GM23338 (cell line): ENCODE measurements around the gene PAX6. TPM values are rescaled to one million over a fixed set of nuclear protein-coding genes. Genes with fewer than 3 reads are reported as not detected.

Source experiments
- ATAC-seq: fragments of 200-7000 bp; cut with Tn5 transposase; 3 replicates; pipeline ENCODE4 v1.9.1; 2020
- DNase-seq: peaks from one replicate; pipeline ENCODE4 v3.0.0-alpha.2; 2015; ENCODE audit warnings: low spot score
- H2AFZ ChIP-seq: fragments of 200-600 bp; sonication (generic); 2 replicates; pipeline ENCODE4 v1.8.0; 2016; ENCODE audit warnings: antibody characterized with exemption, mild to moderate bottlenecking, moderate library complexity
- H3F3A ChIP-seq: fragments of 200-600 bp; sonication (generic); replicated peaks from 2 replicates; pipeline ENCODE4 v1.8.0; 2017; ENCODE audit warnings: antibody characterized with exemption, mixed run types, low read depth
- H3K27ac ChIP-seq: fragments of 200-600 bp; sonication (generic); 2 replicates; pipeline ENCODE4 v1.6.1; 2016; ENCODE audit warnings: low read depth
- H3K27me3 ChIP-seq: fragments of 200-600 bp; sonication (generic); 2 replicates; pipeline ENCODE4 v1.8.0; 2016; ENCODE audit warnings: mild to moderate bottlenecking, mixed run types, moderate library complexity; ENCODE audit not compliant: insufficient read depth
- H3K36me3 ChIP-seq: fragments of 200-600 bp; sonication (generic); 2 replicates; pipeline ENCODE4 v1.8.0; 2016; ENCODE audit warnings: mild to moderate bottlenecking; ENCODE audit not compliant: insufficient read depth
- H3K4me1 ChIP-seq: fragments of 200-600 bp; sonication (generic); 2 replicates; pipeline ENCODE4 v1.8.0; 2016; ENCODE audit warnings: mild to moderate bottlenecking, moderate library complexity; ENCODE audit not compliant: insufficient read depth
- H3K4me2 ChIP-seq: fragments of 200-600 bp; sonication (generic); 2 replicates; pipeline ENCODE4 v1.7.1; 2017; ENCODE audit warnings: mixed run types
- H3K4me3 ChIP-seq: fragments of 200-600 bp; sonication (generic); 2 replicates; pipeline ENCODE4 v1.6.1; 2016; ENCODE audit warnings: mixed run types
- H3K79me2 ChIP-seq: fragments of 200-600 bp; sonication (generic); replicated peaks from 2 replicates; pipeline ENCODE4 v1.8.0; 2017; ENCODE audit warnings: mild to moderate bottlenecking; ENCODE audit not compliant: insufficient read depth
- H3K9me2 ChIP-seq: fragments of 200-600 bp; sonication (generic); 2 replicates; pipeline ENCODE4 v1.8.0; 2017; ENCODE audit not compliant: insufficient read depth
- H4K20me1 ChIP-seq: fragments of 200-600 bp; sonication (generic); replicated peaks from 2 replicates; pipeline ENCODE4 v1.8.0; 2017; ENCODE audit warnings: mild to moderate bottlenecking; ENCODE audit not compliant: insufficient read depth
- H3K27ac Mint-ChIP-seq: 2 replicates; pipeline ENCODE4 v1.8.0; 2020; ENCODE audit warnings: inconsistent platforms, mild to moderate bottlenecking, moderate library complexity, mixed read lengths
- H3K27me3 Mint-ChIP-seq: 3 replicates; pipeline ENCODE4 v1.8.0; 2022; ENCODE audit warnings: low read depth, mild to moderate bottlenecking, moderate library complexity, mixed read lengths, inconsistent platforms; ENCODE audit not compliant: insufficient read depth, poor library complexity
- H3K36me3 Mint-ChIP-seq: 3 replicates; pipeline ENCODE4 v1.8.0; 2021; ENCODE audit warnings: low read depth, mild to moderate bottlenecking, inconsistent platforms, moderate library complexity, mixed read lengths
- H3K4me1 Mint-ChIP-seq: 3 replicates; pipeline ENCODE4 v1.8.0; 2020; ENCODE audit warnings: mild to moderate bottlenecking, inconsistent platforms, mixed read lengths
- H3K4me3 Mint-ChIP-seq: 3 replicates; pipeline ENCODE4 v1.8.0; 2021; ENCODE audit warnings: moderate library complexity, mild to moderate bottlenecking, inconsistent platforms, mixed read lengths
- H3K9me3 Mint-ChIP-seq: 3 replicates; pipeline ENCODE4 v1.8.0; 2020; ENCODE audit warnings: moderate library complexity, mild to moderate bottlenecking, inconsistent platforms, mixed read lengths
- EZH2phosphoT487 ChIP-seq: fragments of 200-600 bp; sonication (generic); IDR thresholded peaks from one replicate; pipeline ENCODE4 v1.8.1; 2018; ENCODE audit warnings: antibody characterized with exemption; ENCODE audit not compliant: unreplicated experiment
- ZNF462 ChIP-seq: fragments of 250-450 bp; sonication (Bioruptor Pico); IDR thresholded peaks from 2 replicates; pipeline ENCODE4 v1.5.0; 2020; ENCODE audit warnings: mild to moderate bottlenecking, moderate library complexity
- polyA plus RNA-seq: library from polyadenylated mRNA; unstranded; fragments of >200 nt; fragmentation: Nextera tagmentation; extraction: Ambion mirVana; gene quantifications from 2 replicates; pipeline ENCODE4 v1.2.1, GENCODE V29; 2016
- total RNA-seq: library from RNA; depleted of rRNA; stranded (reverse); fragments of >200 nt; shearing (Covaris generic); gene quantifications from 2 replicates; pipeline ENCODE4 v1.2.3, GENCODE V29; 2014
- TF ChIP-seq, protein P1 (sequence below): IDR thresholded peaks from one replicate; pipeline ENCODE4 v1.6.1; 2018; ENCODE audit warnings: antibody characterized with exemption; ENCODE audit not compliant: unreplicated experiment

PAX6 gene
- total and polyA plus RNA-seq, 2 experiments from 2014 or later: 0.17 to 0.45 TPM

DNA sequence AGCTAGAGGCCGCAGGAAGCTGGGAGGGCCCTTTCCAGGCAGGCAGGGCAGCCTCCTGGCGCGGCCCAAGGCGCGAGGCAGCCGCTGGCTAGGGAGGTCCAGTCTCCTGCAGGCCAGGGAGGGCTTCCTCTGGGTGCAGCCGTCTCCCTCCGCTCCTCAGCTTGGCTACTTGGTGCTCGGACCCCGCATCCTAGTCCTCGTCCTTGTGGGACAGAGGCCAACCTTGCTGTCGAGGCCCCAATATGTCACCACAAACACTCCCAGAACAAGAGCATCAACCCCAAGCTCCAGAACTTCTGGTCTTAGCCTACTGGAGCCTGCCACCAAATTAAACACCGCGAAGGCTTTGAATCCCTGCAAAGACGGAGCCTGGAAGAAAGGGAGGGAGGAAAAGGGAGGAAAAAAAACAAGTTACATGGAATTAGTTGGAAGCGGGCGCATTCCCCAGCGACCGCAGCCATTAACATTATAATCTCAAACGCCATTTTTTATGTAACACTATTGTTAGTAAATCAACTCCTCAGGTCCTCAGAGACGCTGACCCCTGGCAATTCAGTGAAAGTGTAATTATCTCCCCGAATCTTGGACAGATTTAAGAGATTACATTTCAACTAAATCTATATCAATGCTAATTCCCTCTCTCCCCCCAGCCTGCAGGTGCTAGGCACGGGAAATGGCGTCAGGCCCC is 12.7 kb upstream of the PAX6 start:
- H3K27me3 ChIP-seq: peaks cover 97% of the 10 kb centered on the region
- peaks cover 97% of the 10 kb centered on the region for H3K27me3 Mint-ChIP-seq
- H3K4me1 Mint-ChIP-seq: peaks cover 71% of the 10 kb centered on the region
- DNase-seq (peak; percentile 86), ATAC-seq (peak; percentile 5)
- no peaks in the 10 kb centered on the region for H3K79me2 ChIP-seq
- H3K4me2 ChIP-seq: peak overlapping the region; percentile 74
- TF ChIP-seq, protein P1, sequence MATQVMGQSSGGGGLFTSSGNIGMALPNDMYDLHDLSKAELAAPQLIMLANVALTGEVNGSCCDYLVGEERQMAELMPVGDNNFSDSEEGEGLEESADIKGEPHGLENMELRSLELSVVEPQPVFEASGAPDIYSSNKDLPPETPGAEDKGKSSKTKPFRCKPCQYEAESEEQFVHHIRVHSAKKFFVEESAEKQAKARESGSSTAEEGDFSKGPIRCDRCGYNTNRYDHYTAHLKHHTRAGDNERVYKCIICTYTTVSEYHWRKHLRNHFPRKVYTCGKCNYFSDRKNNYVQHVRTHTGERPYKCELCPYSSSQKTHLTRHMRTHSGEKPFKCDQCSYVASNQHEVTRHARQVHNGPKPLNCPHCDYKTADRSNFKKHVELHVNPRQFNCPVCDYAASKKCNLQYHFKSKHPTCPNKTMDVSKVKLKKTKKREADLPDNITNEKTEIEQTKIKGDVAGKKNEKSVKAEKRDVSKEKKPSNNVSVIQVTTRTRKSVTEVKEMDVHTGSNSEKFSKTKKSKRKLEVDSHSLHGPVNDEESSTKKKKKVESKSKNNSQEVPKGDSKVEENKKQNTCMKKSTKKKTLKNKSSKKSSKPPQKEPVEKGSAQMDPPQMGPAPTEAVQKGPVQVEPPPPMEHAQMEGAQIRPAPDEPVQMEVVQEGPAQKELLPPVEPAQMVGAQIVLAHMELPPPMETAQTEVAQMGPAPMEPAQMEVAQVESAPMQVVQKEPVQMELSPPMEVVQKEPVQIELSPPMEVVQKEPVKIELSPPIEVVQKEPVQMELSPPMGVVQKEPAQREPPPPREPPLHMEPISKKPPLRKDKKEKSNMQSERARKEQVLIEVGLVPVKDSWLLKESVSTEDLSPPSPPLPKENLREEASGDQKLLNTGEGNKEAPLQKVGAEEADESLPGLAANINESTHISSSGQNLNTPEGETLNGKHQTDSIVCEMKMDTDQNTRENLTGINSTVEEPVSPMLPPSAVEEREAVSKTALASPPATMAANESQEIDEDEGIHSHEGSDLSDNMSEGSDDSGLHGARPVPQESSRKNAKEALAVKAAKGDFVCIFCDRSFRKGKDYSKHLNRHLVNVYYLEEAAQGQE: no peak
- TF ChIP-seq ZNF462 (CRISPR knock-in tag) (peak; percentile 48; the same call in 1 of the 2 replicates), EZH2phosphoT487 (peak; percentile 58)
- H2AFZ ChIP-seq: no peak overlapping the region
- H3K4me3 ChIP-seq: peak overlapping the region; percentile 59
- H3K27ac ChIP-seq: 0 out of 2 replicates have a peak overlapping the region, but pooled peaks have one; percentile 1
- H3K36me3 Mint-ChIP-seq: no peaks in the 10 kb centered on the region
- H3K9me3 Mint-ChIP-seq: no peaks in the 10 kb centered on the region
- H3K27ac Mint-ChIP-seq: no peak overlapping the region
- no peaks in the 10 kb centered on the region for H3K36me3 ChIP-seq
- peak overlapping the region; percentile 63 for H3K4me3 Mint-ChIP-seq
- H4K20me1 ChIP-seq: no peaks in the 10 kb centered on the region; the same call in 1 of the 2 replicates
- H3K4me1 ChIP-seq: peaks cover 71% of the 10 kb centered on the region
- no peaks in the 10 kb centered on the region for H3K9me2 ChIP-seq
- peaks cover 59% of the 10 kb centered on the region for H3F3A ChIP-seq
